SK-N-SH (cell line): Measurements from ENCODE around the gene PLD2. TPM values are rescaled to one million over a fixed set of nuclear protein-coding genes. Genes with fewer than 3 reads are reported as not detected.

Source experiments
- CTCF ChIA-PET: fragments of 300-600, 350-600 bp; formaldehyde crosslinking; extraction: SDS; loops from one replicate; lab custom pipeline; 2021; lab: Yijun Ruan, JAX
- POLR2A ChIA-PET: fragments of 350-600 bp; sonication (Branson Sonifier 250); formaldehyde crosslinking; extraction: SDS; loops from one replicate; lab custom pipeline; 2020; ENCODE audit warnings: antibody characterized with exemption, inconsistent platforms; lab: Yijun Ruan, JAX
- DNase-seq: peaks from one replicate; pipeline ENCODE4 v3.0.0; 2012
- H2AFZ ChIP-seq: fragments of 200-600 bp; sonication (generic); 2 replicates; pipeline ENCODE4 v1.8.1; 2016; ENCODE audit warnings: antibody characterized with exemption, mild to moderate bottlenecking, low read depth
- H3F3A ChIP-seq: fragments of 200-600 bp; sonication (generic); replicated peaks from 2 replicates; pipeline ENCODE3; 2016; ENCODE audit warnings: antibody characterized with exemption, mild to moderate bottlenecking; ENCODE audit not compliant: insufficient read depth
- H3K27ac ChIP-seq, 2 experiments: fragments of 200-500 bp in 1 of 2; fragments of 200-600 bp in 1 of 2; sonication (Bioruptor generic) in 1 of 2; sonication (generic), shearing (Covaris generic) in 1 of 2; 2 replicates each; pipeline versions ENCODE4 v1.5.1 to v1.6.1; 2014 to 2016; ENCODE audit warnings: low read depth in 2 of 2, inconsistent platforms in 1 of 2, low read length in 1 of 2, mild to moderate bottlenecking in 1 of 2, mixed read lengths in 1 of 2
- H3K27me3 ChIP-seq: fragments of 200-600 bp; sonication (generic), shearing (Covaris generic); 2 replicates; pipeline ENCODE4 v1.6.1; 2016; ENCODE audit warnings: mixed run types; ENCODE audit not compliant: insufficient read depth
- H3K36me3 ChIP-seq, 2 experiments: fragments of 200-500 bp in 1 of 2; fragments of 200-600 bp in 1 of 2; sonication (Bioruptor generic) in 1 of 2; sonication (generic) in 1 of 2; replicated peaks in 1 of 2; 2 replicates each; pipeline versions ENCODE3 to v1.5.1; 2014 to 2016; ENCODE audit warnings: low read length in 1 of 2, mild to moderate bottlenecking in 1 of 2; ENCODE audit not compliant: insufficient read depth in 2 of 2, control insufficient read depth in 1 of 2
- H3K4me1 ChIP-seq, 2 experiments: fragments of 200-500 bp in 1 of 2; fragments of 200-600 bp in 1 of 2; sonication (Bioruptor generic) in 1 of 2; sonication (generic), shearing (Covaris generic) in 1 of 2; 2 replicates each; pipeline versions ENCODE4 v1.5.1 to v1.6.1; 2014 to 2016; ENCODE audit warnings: low read depth in 1 of 2, low read length in 1 of 2, mixed run types in 1 of 2; ENCODE audit not compliant: insufficient read depth in 2 of 2, control insufficient read depth in 1 of 2
- H3K4me2 ChIP-seq: fragments of 200-600 bp; sonication (generic), shearing (Covaris generic); 2 replicates; pipeline ENCODE4 v1.6.1; 2017; ENCODE audit warnings: mixed run types
- H3K4me3 ChIP-seq, 2 experiments: fragments of 200-500 bp in 1 of 2; fragments of 200-600 bp in 1 of 2; sonication (Bioruptor generic) in 1 of 2; sonication (generic), shearing (Covaris generic) in 1 of 2; 2 replicates each; pipeline versions ENCODE4 v1.5.1 to v1.8.1; 2014 to 2016; ENCODE audit warnings: low read depth in 2 of 2, inconsistent platforms in 1 of 2, low read length in 1 of 2, mild to moderate bottlenecking in 1 of 2, mixed read lengths in 1 of 2, moderate library complexity in 1 of 2
- H3K79me2 ChIP-seq: fragments of 200-600 bp; sonication (generic); 2 replicates; pipeline ENCODE4 v1.8.1; 2017; ENCODE audit warnings: mild to moderate bottlenecking; ENCODE audit not compliant: insufficient read depth
- H3K9ac ChIP-seq: fragments of 200-600 bp; sonication (generic); 2 replicates; pipeline ENCODE4 v1.6.1; 2017; ENCODE audit warnings: mixed run types
- H3K9me2 ChIP-seq: fragments of 200-600 bp; sonication (generic); 2 replicates; pipeline ENCODE4 v1.6.1; 2017; ENCODE audit warnings: mixed run types
- H3K9me3 ChIP-seq: fragments of 200-600 bp; sonication (generic); 2 replicates; pipeline ENCODE4 v1.6.1; 2017; ENCODE audit warnings: mixed run types, mild to moderate bottlenecking, moderate library complexity
- H4K20me1 ChIP-seq: fragments of 200-600 bp; sonication (generic); 2 replicates; pipeline ENCODE4 v1.6.1; 2017; ENCODE audit warnings: mild to moderate bottlenecking, mixed run types; ENCODE audit not compliant: insufficient read depth
- ELF1 ChIP-seq: IDR thresholded peaks from 2 replicates; pipeline ENCODE4 v1.4.0; 2012
- EP300 ChIP-seq, 2 experiments: IDR thresholded peaks; 2 replicates each; pipeline versions ENCODE4 v1.4.0 to v1.6.1; 2012; ENCODE audit warnings: borderline replicate concordance in 1 of 2, low read depth in 1 of 2, low read length in 1 of 2
- FOXJ3 ChIP-seq: sonication (generic); formaldehyde crosslinking; IDR thresholded peaks from 2 replicates; pipeline ENCODE4 v1.5.1; 2020; ENCODE audit warnings: mild to moderate bottlenecking, missing genetic modification reagents
- FOXM1 ChIP-seq: IDR thresholded peaks from 2 replicates; pipeline ENCODE4 v1.4.0; 2012; ENCODE audit warnings: low read depth, mild to moderate bottlenecking
- GATA2 ChIP-seq: sonication (generic); formaldehyde crosslinking; IDR thresholded peaks from 2 replicates; pipeline ENCODE4 v1.5.0; 2020; ENCODE audit warnings: mild to moderate bottlenecking, missing genetic modification reagents
- IRF3 ChIP-seq: fragments of 150-350 bp; IDR thresholded peaks from 2 replicates; pipeline ENCODE4 v1.6.1; 2016; ENCODE audit warnings: mild to moderate bottlenecking, low read depth, low read length
- JUND ChIP-seq: IDR thresholded peaks from 2 replicates; pipeline ENCODE4 v1.4.0; 2012
- MEF2A ChIP-seq: IDR thresholded peaks from 2 replicates; pipeline ENCODE4 v1.4.0; 2012; ENCODE audit warnings: low read depth, borderline replicate concordance
- MXI1 ChIP-seq: IDR thresholded peaks from 2 replicates; pipeline ENCODE4 v1.6.1; 2012; ENCODE audit warnings: mild to moderate bottlenecking, low read depth, low read length, improper control_type of control experiment
- PBX3 ChIP-seq: IDR thresholded peaks from 2 replicates; pipeline ENCODE4; 2012
- RCOR1 ChIP-seq: fragments of 150-350 bp; IDR thresholded peaks from 2 replicates; pipeline ENCODE4 v1.6.1; 2017; ENCODE audit warnings: antibody characterized with exemption, low read length
- RXRA ChIP-seq: IDR thresholded peaks from 2 replicates; pipeline ENCODE4 v1.4.0; 2012; ENCODE audit warnings: low read depth, mild to moderate bottlenecking, borderline replicate concordance
- SIN3A ChIP-seq: IDR thresholded peaks from 2 replicates; pipeline ENCODE4 v1.6.1; 2012; ENCODE audit warnings: low read depth, mild to moderate bottlenecking, low read length, moderate library complexity, borderline replicate concordance
- USF2 ChIP-seq: fragments of 150-350 bp; IDR thresholded peaks from 2 replicates; pipeline ENCODE4 v1.6.1; 2017; ENCODE audit warnings: antibody characterized with exemption, low read length, low read depth, borderline replicate concordance
- YY1 ChIP-seq: IDR thresholded peaks from 2 replicates; pipeline ENCODE4 v1.4.0; 2012; ENCODE audit warnings: low read depth, mild to moderate bottlenecking
- ZBTB33 ChIP-seq: IDR thresholded peaks from 2 replicates; pipeline ENCODE4 v1.4.0; 2012; ENCODE audit warnings: low read depth, borderline replicate concordance
- WGBS: methylation state at CpG from one replicate; pipeline ENCODE4 v1.1.6; 2017; ENCODE audit warnings: low lambda C conversion rate; 5-methylcytosine and 5-hydroxymethylcytosine counted together
- polyA plus RNA-seq, 3 experiments: library from polyadenylated mRNA; depleted of rRNA; stranded (reverse); fragments of >200 nt; gene quantifications; 2 replicates each; pipeline ENCODE4 v1.2.3, GENCODE V29; 2012
- TF ChIP-seq, protein P1 (sequence below): IDR thresholded peaks from 2 replicates; pipeline ENCODE4 v1.6.1; 2012; ENCODE audit warnings: mild to moderate bottlenecking, low read depth, low read length, moderate library complexity

PLD2 gene
- polyA plus RNA-seq, 1 of the 3 experiments (the other 2 are of a cell fraction), result 42.5 TPM

DNA sequence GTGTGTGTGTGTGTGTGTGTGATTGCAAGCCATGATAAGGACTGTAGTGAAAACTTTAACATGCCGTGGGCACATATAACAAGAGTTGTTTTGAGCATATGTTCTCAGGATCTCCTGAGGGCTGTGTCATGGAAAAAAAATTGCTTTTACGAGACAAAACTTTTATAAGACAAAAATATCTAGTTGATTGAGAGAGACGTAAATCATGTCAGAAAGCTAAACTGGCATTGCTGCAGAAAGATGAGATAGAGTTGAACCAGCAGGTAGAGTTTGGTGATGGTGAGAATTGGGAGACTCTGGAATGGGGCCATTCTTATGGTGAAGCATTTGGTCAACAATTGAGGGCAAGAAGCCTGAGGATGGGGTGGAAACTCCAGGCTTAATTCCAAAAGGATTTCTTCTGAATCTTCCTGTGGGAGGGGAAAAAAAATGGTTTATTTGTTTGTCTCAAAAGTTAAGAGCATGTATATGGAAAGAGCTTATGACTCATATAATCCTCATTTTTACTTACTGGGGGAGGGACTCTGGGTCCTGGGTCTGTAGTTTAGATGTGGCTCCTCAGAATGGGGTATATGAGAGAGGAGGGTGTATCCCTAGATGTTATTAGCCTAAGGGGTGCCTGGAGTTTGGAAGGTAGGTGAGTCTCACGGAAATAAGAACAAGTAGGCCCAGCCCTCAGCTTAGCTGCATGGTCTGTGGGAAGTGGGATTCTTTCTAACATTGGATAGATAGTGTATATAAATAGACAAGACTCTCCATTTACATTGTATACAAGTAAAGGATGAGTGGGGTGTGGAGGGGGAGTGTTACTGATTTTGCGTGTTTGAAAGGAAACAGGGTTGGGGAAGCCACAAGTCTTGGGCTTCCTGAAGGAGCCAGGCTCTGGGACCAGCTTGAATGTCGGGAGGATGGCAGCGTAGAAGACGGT, 33.3 kb downstream of the PLD2 start:
- POLR2A ChIA-PET, result no interaction called here
- H3K27ac ChIP-seq, result no peak overlapping the region
- no peaks in the 10 kb centered on the region for H3K27me3 ChIP-seq
- peaks cover 98% of the 10 kb centered on the region for H3K79me2 ChIP-seq
- peaks cover 60% of the 10 kb centered on the region for H4K20me1 ChIP-seq
- DNase-seq, result no peak
- H3K36me3 ChIP-seq, result peaks cover 0 to 11% of the 10 kb centered on the region in 2 experiments
- no peaks in the 10 kb centered on the region for H3K9me3 ChIP-seq
- WGBS, result 94% methylated on average over 8 of the region's 8 CpGs
- H3K4me3 ChIP-seq, result no peak overlapping the region
- TF ChIP-seq RXRA (no peak), YY1 (no peak), MXI1 (no peak), FOXM1 (no peak), PBX3 (no peak), JUND (no peak), MEF2A (no peak), IRF3 (no peak)
- TF ChIP-seq, protein P1, sequence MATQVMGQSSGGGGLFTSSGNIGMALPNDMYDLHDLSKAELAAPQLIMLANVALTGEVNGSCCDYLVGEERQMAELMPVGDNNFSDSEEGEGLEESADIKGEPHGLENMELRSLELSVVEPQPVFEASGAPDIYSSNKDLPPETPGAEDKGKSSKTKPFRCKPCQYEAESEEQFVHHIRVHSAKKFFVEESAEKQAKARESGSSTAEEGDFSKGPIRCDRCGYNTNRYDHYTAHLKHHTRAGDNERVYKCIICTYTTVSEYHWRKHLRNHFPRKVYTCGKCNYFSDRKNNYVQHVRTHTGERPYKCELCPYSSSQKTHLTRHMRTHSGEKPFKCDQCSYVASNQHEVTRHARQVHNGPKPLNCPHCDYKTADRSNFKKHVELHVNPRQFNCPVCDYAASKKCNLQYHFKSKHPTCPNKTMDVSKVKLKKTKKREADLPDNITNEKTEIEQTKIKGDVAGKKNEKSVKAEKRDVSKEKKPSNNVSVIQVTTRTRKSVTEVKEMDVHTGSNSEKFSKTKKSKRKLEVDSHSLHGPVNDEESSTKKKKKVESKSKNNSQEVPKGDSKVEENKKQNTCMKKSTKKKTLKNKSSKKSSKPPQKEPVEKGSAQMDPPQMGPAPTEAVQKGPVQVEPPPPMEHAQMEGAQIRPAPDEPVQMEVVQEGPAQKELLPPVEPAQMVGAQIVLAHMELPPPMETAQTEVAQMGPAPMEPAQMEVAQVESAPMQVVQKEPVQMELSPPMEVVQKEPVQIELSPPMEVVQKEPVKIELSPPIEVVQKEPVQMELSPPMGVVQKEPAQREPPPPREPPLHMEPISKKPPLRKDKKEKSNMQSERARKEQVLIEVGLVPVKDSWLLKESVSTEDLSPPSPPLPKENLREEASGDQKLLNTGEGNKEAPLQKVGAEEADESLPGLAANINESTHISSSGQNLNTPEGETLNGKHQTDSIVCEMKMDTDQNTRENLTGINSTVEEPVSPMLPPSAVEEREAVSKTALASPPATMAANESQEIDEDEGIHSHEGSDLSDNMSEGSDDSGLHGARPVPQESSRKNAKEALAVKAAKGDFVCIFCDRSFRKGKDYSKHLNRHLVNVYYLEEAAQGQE, result no peak
- CTCF ChIA-PET, result interaction anchor here (2.6 kb wide), 1 partner anchor 48 kb away, joined by 9 read pairs; no protein-coding TSS in a partner anchor
- no peaks in the 10 kb centered on the region for H3K9me2 ChIP-seq
- H3F3A ChIP-seq, result no peaks in the 10 kb centered on the region
- H3K4me1 ChIP-seq, result peaks cover 3 to 19% of the 10 kb centered on the region in 2 experiments; a peak in 2 of 4 replicates
- no peak overlapping the region for H3K4me2 ChIP-seq
- H2AFZ ChIP-seq, result no peak overlapping the region
- no peak overlapping the region for H3K9ac ChIP-seq

GRCh38 chr17:4840893-4841242, 33.9 kb downstream of the PLD2 start:
- Histone ChIP-seq H3K27me3 (no peaks in the 10 kb centered on the region), H3F3A (no peaks in the 10 kb centered on the region), H3K79me2 (peaks cover 98% of the 10 kb centered on the region), H3K9me3 (no peaks in the 10 kb centered on the region), H3K27ac (no peak overlapping the region), H3K4me3 (no peak overlapping the region), H3K9ac (no peak overlapping the region), H3K36me3 (peaks cover 0 to 11% of the 10 kb centered on the region in 2 experiments), H3K9me2 (no peaks in the 10 kb centered on the region), H4K20me1 (peaks cover 60% of the 10 kb centered on the region), H3K4me1 (peaks cover 3 to 16% of the 10 kb centered on the region in 2 experiments; a peak in 2 of 4 replicates), H3K4me2 (no peak overlapping the region), H2AFZ (no peak overlapping the region)
- TF ChIP-seq RCOR1, result no peak
- TF ChIP-seq ELF1, result no peak
- no peak for TF ChIP-seq USF2
- TF ChIP-seq GATA2 (CRISPR knock-in tag), result no peak
- no peak for TF ChIP-seq EP300 (IDR thresholded peaks at IDR 0.05; ENCODE audit: borderline replicate concordance in 1 of 2, low read depth in 1 of 2, low read length in 1 of 2)
- no peak for TF ChIP-seq FOXJ3 (CRISPR knock-in tag)
- TF ChIP-seq MXI1, result no peak
- TF ChIP-seq SIN3A, result no peak
- TF ChIP-seq ZBTB33, result no peak
- POLR2A ChIA-PET, result no interaction called here
- 96% methylated on average over 8 of the region's 10 CpGs for WGBS
- CTCF ChIA-PET, result no interaction called here
- DNase-seq, result no peak
